Middle frontal gyrus (tissue), 1 donor: ENCODE data around the gene DNAAF5.
"Not testable (repeated sequence)": the region's sequence is repeated elsewhere in the genome, so short reads cannot be mapped to it uniquely, and the experiment has no call there.

Source experiments
- DNase-seq: peaks from one replicate; pipeline ENCODE4 v3.0.0-alpha.2; 2015; ENCODE audit warnings: low spot score; ENCODE audit errors: extremely low spot score

DNAAF5 gene

GRCh38 chr7:781186-781849 lies 54.8 kb downstream of the DNAAF5 start:
- DNase-seq, result no peak

- DNase-seq, result no peak
These were observed 55.5 kb downstream of the DNAAF5 start for GRCh38 chr7:781936-782529.

- no peak for DNase-seq
These were observed 56.4 kb downstream of the DNAAF5 start for GRCh38 chr7:782718-783449.

GRCh38 chr7:783556-784490 lies 57.3 kb downstream of the DNAAF5 start:
- no peak for DNase-seq

GRCh38 chr7:784971-785370 lies 58.5 kb downstream of the DNAAF5 start:
- no peak for DNase-seq

- no peak for DNase-seq
These were observed 58.9 kb downstream of the DNAAF5 start for GRCh38 chr7:785416-785815.

- DNase-seq, result no peak
These were observed 60.2 kb downstream of the DNAAF5 start for GRCh38 chr7:786472-787255.

- no peak for DNase-seq
These were observed 61.1 kb downstream of the DNAAF5 start for GRCh38 chr7:787332-788240.

GRCh38 chr7:791519-791918 lies 65.0 kb downstream of the DNAAF5 start:
- DNase-seq, result no peak

- no peak for DNase-seq
These were observed 67.7 kb downstream of the DNAAF5 start for GRCh38 chr7:794207-794606.

GRCh38 chr7:794671-795329 lies 68.3 kb downstream of the DNAAF5 start:
- DNase-seq, result no peak

GRCh38 chr7:796434-797169 lies 70.1 kb downstream of the DNAAF5 start:
- DNase-seq, result not testable (repeated sequence)

- no peak for DNase-seq
These were observed 72.5 kb downstream of the DNAAF5 start for GRCh38 chr7:798921-799470.

GRCh38 chr7:800692-801091 lies 74.2 kb downstream of the DNAAF5 start:
- no peak for DNase-seq

- not testable (repeated sequence) for DNase-seq
These were observed 74.9 kb downstream of the DNAAF5 start for GRCh38 chr7:801351-801750.

- DNase-seq, result no peak
These were observed 75.5 kb downstream of the DNAAF5 start for GRCh38 chr7:801940-802381.

- DNase-seq, result no peak
These were observed 76.2 kb downstream of the DNAAF5 start for GRCh38 chr7:802500-803242.
